GM10266 (cell line): ENCODE measurements around the gene RWDD3.

Experiments used
- DNase-seq: peaks from one replicate; pipeline ENCODE4 v3.0.0; 2012; ENCODE audit errors: extremely low spot score
- CTCF ChIP-seq: IDR thresholded peaks from 2 replicates; pipeline ENCODE4 v1.5.1; 2012; ENCODE audit warnings: mild to moderate bottlenecking, low read depth; ENCODE audit not compliant: control insufficient read depth, insufficient read depth; ENCODE audit errors: missing control alignments

The RWDD3 gene

GRCh38 chr1:95255826-95256225 is 21.8 kb downstream of the RWDD3 start:
- TF ChIP-seq CTCF = no peak
- no peak for DNase-seq

GRCh38 chr1:95257758-95258157 is 23.7 kb downstream of the RWDD3 start:
- no peak for TF ChIP-seq CTCF
- DNase-seq = no peak

- TF ChIP-seq CTCF = no peak
Observed at GRCh38 chr1:95259245-95259644, 25.2 kb downstream of the RWDD3 start.

GRCh38 chr1:95262913-95263312 is 28.9 kb downstream of the RWDD3 start:
- no peak for DNase-seq
- no peak for TF ChIP-seq CTCF

More at GRCh38 chr1:95259245-95259644, 25.2 kb downstream of the RWDD3 start:
- no peak for DNase-seq

GRCh38 chr1:95263450-95263849 is 29.4 kb downstream of the RWDD3 start:
- TF ChIP-seq CTCF = no peak
- DNase-seq = no peak

- TF ChIP-seq CTCF = no peak
- no peak for DNase-seq
Observed at GRCh38 chr1:95265106-95265505, 31.1 kb downstream of the RWDD3 start.

GRCh38 chr1:95276429-95276828 is 42.4 kb downstream of the RWDD3 start:
- no peak for DNase-seq
- no peak for TF ChIP-seq CTCF
